Ascending aorta (tissue), 2 donors: ENCODE results near the gene ALAD. TPM values are rescaled to one million over a fixed set of nuclear protein-coding genes. Genes with fewer than 3 reads are reported as not detected.

Experiments
- DNase-seq, 2 donors: peaks; one replicate each; pipeline ENCODE4 v3.0.0-alpha.2; 2019; ENCODE audit warnings: low spot score in 2 of 2
- H3K27ac ChIP-seq, 2 donors: fragments of 200-600 bp; sonication (generic); one replicate each; pipeline ENCODE4 v1.5.1; 2016 to 2017; ENCODE audit warnings: mild to moderate bottlenecking in 1 of 2
- H3K27me3 ChIP-seq: fragments of 200-600 bp; sonication (generic); one replicate; pipeline ENCODE4 v1.5.1; 2017
- H3K36me3 ChIP-seq, 2 donors: fragments of 200-600 bp; sonication (generic); one replicate each; pipeline ENCODE4 v1.5.1; 2016
- H3K4me1 ChIP-seq, 2 donors: fragments of 200-600 bp; sonication (generic); one replicate each; pipeline ENCODE4 v1.5.1; 2016 to 2017; ENCODE audit warnings: mild to moderate bottlenecking in 1 of 2
- H3K4me3 ChIP-seq, 2 donors: fragments of 200-600 bp; sonication (generic); one replicate each; pipeline ENCODE4 v1.5.1; 2016 to 2017; ENCODE audit warnings: mild to moderate bottlenecking in 1 of 2
- H3K9me3 ChIP-seq, 2 donors: fragments of 200-600 bp; sonication (generic); one replicate each; pipeline ENCODE4 v1.5.1; 2016
- CTCF ChIP-seq, 3 experiments: fragments of 200-600 bp in 2 of 3; fragments of 450-650 bp in 1 of 3; sonication (generic) in 2 of 3; IDR thresholded peaks; one replicate each; pipeline ENCODE4 v1.5.1; 2016 to 2019; ENCODE audit warnings: antibody characterized with exemption in 3 of 3, mild to moderate bottlenecking in 1 of 3, moderate library complexity in 1 of 3
- intact Hi-C: fragments of 100-400 bp; cut with DNase I; formaldehyde crosslinking; loops from one replicate; pipeline ENCODE4 v1.15.1; 2023
- total RNA-seq: library from RNA; depleted of rRNA; stranded (reverse); fragments of >200 nt; gene quantifications from one replicate; pipeline ENCODE4 v1.1.0, GENCODE V29; 2016

Gene ALAD
- total RNA-seq, 1 donor from 2014 or later, result 71.4 TPM

GRCh38 chr9:113417370-113417769 lies 16.3 kb upstream of the ALAD start:
- Histone ChIP-seq H3K27ac (no peak overlapping the region), H3K4me1 (no peaks in the 10 kb centered on the region), H3K9me3 (no peaks in the 10 kb centered on the region), H3K36me3 (no peaks in the 10 kb centered on the region), H3K27me3 (no peaks in the 10 kb centered on the region), H3K4me3 (no peak overlapping the region)
- TF ChIP-seq CTCF (IDR thresholded peaks at IDR 0.05), result no peak
- intact Hi-C loops, result no loop called here
- no peak for DNase-seq

GRCh38 chr9:113416149-113416721 lies 15.2 kb upstream of the ALAD start:
- DNase-seq, result no peak
- no peak overlapping the region for H3K4me3 ChIP-seq
- H3K9me3 ChIP-seq, result no peaks in the 10 kb centered on the region
- intact Hi-C loops, result no loop called here
- H3K27ac ChIP-seq, result no peak overlapping the region
- peaks cover 0 to 3% of the 10 kb centered on the region in 2 donors for H3K4me1 ChIP-seq
- TF ChIP-seq CTCF (IDR thresholded peaks at IDR 0.05), result no peak
- no peaks in the 10 kb centered on the region for H3K27me3 ChIP-seq
- H3K36me3 ChIP-seq, result no peaks in the 10 kb centered on the region

GRCh38 chr9:113410207-113410864 lies 9.3 kb upstream of the ALAD start, which contains the start of the genes C9orf43 and POLE3:
Gene C9orf43 (plus strand): TSS chr9:113410747. CDS start chr9:113413494, 2,747 bp downstream.
Gene POLE3 (minus strand): TSS chr9:113410675. CDS start chr9:113410293, 382 bp downstream.
- peak in 1 of 3 experiments; percentile 2 for TF ChIP-seq CTCF (IDR thresholded peaks at IDR 0.05)
- Histone ChIP-seq H3K4me3 (peak within 1 kb of the TSS; percentile 79 to 82), H3K4me1 (peaks cover 3 to 8% of the 10 kb centered on the region in 2 donors), H3K9me3 (no peaks in the 10 kb centered on the region), H3K27me3 (no peaks in the 10 kb centered on the region), H3K36me3 (peaks cover 8 to 12% of the 10 kb centered on the region in 2 donors), H3K27ac (peak within 1 kb of the TSS; percentile 96 to 98)
- intact Hi-C loops, result loop anchor here (1.0 kb wide), 2 partner anchors 9 to 135 kb away; partner anchors contain the start of genes ALAD, CDC26 and PRPF4
- DNase-seq, result peak; percentile 78 to 97

- no peaks in the 10 kb centered on the region for H3K27me3 ChIP-seq
- intact Hi-C loops, result loop anchor here (1.0 kb wide), 2 partner anchors 9 to 135 kb away; partner anchors contain the start of genes ALAD, CDC26 and PRPF4
- H3K36me3 ChIP-seq, result peaks cover 8 to 12% of the 10 kb centered on the region in 2 donors
- H3K27ac ChIP-seq, result peak overlapping the region; percentile 96 to 98
- no peak for TF ChIP-seq CTCF (IDR thresholded peaks at IDR 0.05)
- DNase-seq, result no peak
- H3K4me3 ChIP-seq, result peak overlapping the region; percentile 79 to 82
- no peaks in the 10 kb centered on the region for H3K9me3 ChIP-seq
- H3K4me1 ChIP-seq, result peaks cover 3 to 8% of the 10 kb centered on the region in 2 donors
Observed at GRCh38 chr9:113409883-113410206, 8.8 kb upstream of the ALAD start.

- Histone ChIP-seq H3K27me3 (no peaks in the 10 kb centered on the region), H3K9me3 (no peaks in the 10 kb centered on the region), H3K36me3 (peaks cover 8 to 12% of the 10 kb centered on the region in 2 donors), H3K4me1 (peaks cover 3 to 8% of the 10 kb centered on the region in 2 donors), H3K27ac (peak overlapping the region; percentile 96 to 98), H3K4me3 (peak overlapping the region; percentile 79 to 82)
- intact Hi-C loops, result no loop called here
- TF ChIP-seq CTCF (IDR thresholded peaks at IDR 0.05), result no peak
- no peak for DNase-seq
Observed at GRCh38 chr9:113409481-113409880, 8.4 kb upstream of the ALAD start.
